IMR-90 (cell line): Measurements from ENCODE around the gene FBN1. TPM values are rescaled to one million over a fixed set of nuclear protein-coding genes. Genes with fewer than 3 reads are reported as not detected.

Experiments
- ATAC-seq: fragments of 200-7000 bp; cut with Tn5 transposase; 2 replicates; pipeline ENCODE4 v1.9.1; 2020; ENCODE audit warnings: low read depth, mild to moderate bottlenecking, moderate library complexity
- BruUV-seq: library from RNA; stranded (reverse); fragments of 400-500 nt; replicated peaks from 2 replicates; lab custom pipeline; 2021; lab: Mats Ljungman, UMichigan
- CTCF ChIA-PET: fragments of 300-600 bp; formaldehyde crosslinking; extraction: SDS; loops from one replicate; lab custom pipeline; 2021; ENCODE audit warnings: antibody characterized with exemption; lab: Yijun Ruan, JAX
- POLR2A ChIA-PET: fragments of 300-600 bp; sonication (Branson Sonifier 250); formaldehyde crosslinking; loops from one replicate; lab custom pipeline; 2022; ENCODE audit warnings: antibody characterized with exemption; ENCODE audit not compliant: unreplicated experiment; lab: Charles Lee
- DNase-seq: peaks from one replicate; pipeline ENCODE4 v3.0.0; 2013
- H2AFZ ChIP-seq: replicated peaks from 2 replicates; pipeline ENCODE3; 2013; ENCODE audit warnings: low read length, mild to moderate bottlenecking; ENCODE audit not compliant: poor library complexity
- H2AK5ac ChIP-seq: 2 replicates; pipeline ENCODE4 v1.6.1; 2013; ENCODE audit warnings: low read depth, low read length, inconsistent platforms
- H2AK9ac ChIP-seq: replicated peaks from 2 replicates; pipeline ENCODE3; 2013; ENCODE audit warnings: mild to moderate bottlenecking, low read depth, low read length, moderate library complexity; ENCODE audit not compliant: poor library complexity
- H2BK120ac ChIP-seq: 2 replicates; pipeline ENCODE4 v1.6.1; 2013; ENCODE audit warnings: low read depth, low read length, inconsistent platforms
- H2BK15ac ChIP-seq: 3 replicates; pipeline ENCODE4 v1.6.1; 2013; ENCODE audit warnings: low read depth, low read length, inconsistent platforms
- H2BK20ac ChIP-seq: 2 replicates; pipeline ENCODE4 v1.6.1; 2013; ENCODE audit warnings: low read depth, mild to moderate bottlenecking, inconsistent platforms, low read length, moderate library complexity
- H2BK5ac ChIP-seq: 2 replicates; pipeline ENCODE4 v1.6.1; 2013; ENCODE audit warnings: mild to moderate bottlenecking, low read depth, low read length, inconsistent platforms; ENCODE audit not compliant: poor library complexity, severe bottlenecking
- H3K14ac ChIP-seq: replicated peaks from 2 replicates; pipeline ENCODE4 v1.6.1; 2013; ENCODE audit warnings: low read depth, low read length, inconsistent platforms
- H3K18ac ChIP-seq: 2 replicates; pipeline ENCODE4 v1.6.1; 2013; ENCODE audit warnings: low read depth, low read length, control low read depth
- H3K23ac ChIP-seq: 2 replicates; pipeline ENCODE4 v1.6.1; 2013; ENCODE audit warnings: low read depth, low read length, inconsistent platforms
- H3K27ac ChIP-seq: 2 replicates; pipeline ENCODE4 v1.5.1; 2013; ENCODE audit warnings: mild to moderate bottlenecking, control low read depth, low read length; ENCODE audit not compliant: insufficient read depth
- H3K27me3 ChIP-seq: 2 replicates; pipeline ENCODE4 v1.6.1; 2013; ENCODE audit warnings: low read length; ENCODE audit not compliant: control insufficient read depth, insufficient read depth
- H3K36me3 ChIP-seq: 2 replicates; pipeline ENCODE4 v1.6.1; 2013; ENCODE audit warnings: low read length, mixed read lengths; ENCODE audit not compliant: control insufficient read depth, insufficient read depth
- H3K4ac ChIP-seq: 2 replicates; pipeline ENCODE4 v1.6.1; 2013; ENCODE audit warnings: low read depth, low read length, inconsistent platforms
- H3K4me1 ChIP-seq: 2 replicates; pipeline ENCODE4 v1.6.1; 2013; ENCODE audit warnings: low read length, mixed read lengths; ENCODE audit not compliant: control insufficient read depth, insufficient read depth
- H3K4me2 ChIP-seq: 2 replicates; pipeline ENCODE4 v1.6.1; 2013; ENCODE audit warnings: low read depth, mild to moderate bottlenecking, control low read depth, low read length, moderate library complexity
- H3K4me3 ChIP-seq: 2 replicates; pipeline ENCODE4 v1.5.1; 2013; ENCODE audit warnings: low read depth, mild to moderate bottlenecking, control low read depth, low read length, moderate library complexity; ENCODE audit not compliant: insufficient read depth
- H3K56ac ChIP-seq: 2 replicates; pipeline ENCODE4 v1.6.1; 2013; ENCODE audit warnings: low read length, inconsistent platforms; ENCODE audit not compliant: insufficient read depth; ENCODE audit errors: extremely low read depth
- H3K79me1 ChIP-seq, 2 experiments: 2 replicates each; pipeline ENCODE4 v1.6.1; 2013; ENCODE audit warnings: low read length in 2 of 2, inconsistent platforms in 1 of 2, low read depth in 1 of 2
- H3K9ac ChIP-seq: 2 replicates; pipeline ENCODE4 v1.6.1; 2013; ENCODE audit warnings: low read depth, low read length, control low read depth
- H3K9me1 ChIP-seq: 2 replicates; pipeline ENCODE4 v1.6.1; 2013; ENCODE audit warnings: low read length, inconsistent platforms; ENCODE audit not compliant: insufficient read depth
- H3K9me3 ChIP-seq: 2 replicates; pipeline ENCODE4 v1.6.1; 2013; ENCODE audit warnings: low read length; ENCODE audit not compliant: control insufficient read depth, insufficient read depth
- H4K20me1 ChIP-seq: 2 replicates; pipeline ENCODE4 v1.6.1; 2013; ENCODE audit warnings: low read length, inconsistent platforms; ENCODE audit not compliant: insufficient read depth
- H4K5ac ChIP-seq: 2 replicates; pipeline ENCODE4 v1.6.1; 2013; ENCODE audit warnings: mild to moderate bottlenecking, low read depth, low read length, control low read depth
- H4K8ac ChIP-seq, 2 experiments: 2 replicates each; pipeline ENCODE4 v1.6.1; 2013; ENCODE audit warnings: low read depth in 2 of 2, low read length in 2 of 2, control low read depth in 1 of 2, inconsistent platforms in 1 of 2
- H4K91ac ChIP-seq: 2 replicates; pipeline ENCODE4 v1.6.1; 2013; ENCODE audit warnings: low read depth, low read length, inconsistent platforms; ENCODE audit not compliant: insufficient read depth
- CEBPB ChIP-seq: IDR thresholded peaks from 2 replicates; pipeline ENCODE4 v1.6.1; 2012; ENCODE audit warnings: low read depth, low read length, improper control_type of control experiment
- CHD1 ChIP-seq: IDR thresholded peaks from 2 replicates; pipeline ENCODE4 v1.6.1; 2012; ENCODE audit warnings: low read depth, low read length, improper control_type of control experiment
- CTCF ChIP-seq: conservative IDR thresholded peaks from 2 replicates; pipeline ENCODE4 v1.5.1; 2012; ENCODE audit warnings: mild to moderate bottlenecking, low read depth, low read length, improper control_type of control experiment
- ELK1 ChIP-seq: fragments of 150-350 bp; IDR thresholded peaks from 2 replicates; pipeline ENCODE4 v1.6.1; 2016; ENCODE audit warnings: low read depth, mild to moderate bottlenecking, low read length, moderate library complexity, borderline replicate concordance
- FOS ChIP-seq: fragments of 150-350 bp; IDR thresholded peaks from 2 replicates; pipeline ENCODE4 v1.6.1; 2016; ENCODE audit warnings: low read depth, low read length
- MAZ ChIP-seq: IDR thresholded peaks from 2 replicates; pipeline ENCODE4 v1.6.1; 2012; ENCODE audit warnings: low read depth, mild to moderate bottlenecking, low read length, improper control_type of control experiment, moderate library complexity, borderline replicate concordance
- MXI1 ChIP-seq: IDR thresholded peaks from 2 replicates; pipeline ENCODE4 v1.6.1; 2012; ENCODE audit warnings: low read depth, mild to moderate bottlenecking, low read length, moderate library complexity, borderline replicate concordance
- NFE2L2 ChIP-seq: fragments of 150-350 bp; IDR thresholded peaks from 2 replicates; pipeline ENCODE4 v1.6.1; 2016; ENCODE audit warnings: low read depth, mild to moderate bottlenecking, low read length
- POLR2A ChIP-seq: IDR thresholded peaks from 2 replicates; pipeline ENCODE4 v1.6.1; 2012; ENCODE audit warnings: mild to moderate bottlenecking, low read depth, low read length
- RCOR1 ChIP-seq: IDR thresholded peaks from 2 replicates; pipeline ENCODE4 v1.6.1; 2012; ENCODE audit warnings: mild to moderate bottlenecking, low read length, improper control_type of control experiment; ENCODE audit not compliant: insufficient replicate concordance
- RFX5 ChIP-seq: IDR thresholded peaks from 2 replicates; pipeline ENCODE4 v1.8.0; 2012; ENCODE audit warnings: low read depth, mild to moderate bottlenecking, low read length, moderate library complexity
- SMC3 ChIP-seq: fragments of 150-350 bp; IDR thresholded peaks from 2 replicates; pipeline ENCODE4 v1.6.1; 2016; ENCODE audit warnings: low read depth, mild to moderate bottlenecking, antibody characterized with exemption, low read length, moderate library complexity
- USF2 ChIP-seq: fragments of 150-350 bp; IDR thresholded peaks from 2 replicates; pipeline ENCODE4 v1.6.1; 2017; ENCODE audit warnings: mild to moderate bottlenecking, antibody characterized with exemption, low read length, low read depth
- WGBS, 2 experiments: methylation state at CpG; one replicate each; pipeline versions ENCODE4 v1.1.5 to v1.1.7; 2013; ENCODE audit warnings: missing lambda C conversion rate in 2 of 2; ENCODE audit not compliant: insufficient read length in 1 of 2; ENCODE audit errors: extremely low coverage in 2 of 2; 5-methylcytosine and 5-hydroxymethylcytosine counted together
- dilution Hi-C: fragments of 300-500 bp; cut with HindIII; formaldehyde crosslinking; loops from one replicate; pipeline ENCODE4 v1.14.3; 2018; ENCODE audit warnings: low sequenced_read_pairs; ENCODE audit not compliant: unreplicated experiment
- in situ Hi-C: fragments of 300-500 bp; cut with MboI; formaldehyde crosslinking; loops from 3 replicates; pipeline ENCODE4 v1.14.3; 2019; ENCODE audit warnings: low sequenced_read_pairs, inconsistent platforms, mixed read lengths
- intact Hi-C: fragments of 100-400 bp; cut with micrococcal nuclease; formaldehyde crosslinking; loops from 2 replicates; pipeline ENCODE4 v1.10.0; 2022
- polyA plus RNA-seq, 3 experiments: library from polyadenylated mRNA; depleted of rRNA; stranded (reverse); fragments of >200 nt; gene quantifications; 2 replicates each; pipeline ENCODE4 v1.2.3, GENCODE V29; 2012; ENCODE audit warnings: low replicate concordance in 1 of 3
- total RNA-seq: library from RNA; depleted of rRNA; stranded (reverse); fragments of >200 nt; gene quantifications from 2 replicates; pipeline ENCODE4 v1.2.3, GENCODE V29; 2012

Gene FBN1
- total and polyA plus RNA-seq, 2 of the 4 experiments (the other 2 are of a cell fraction) = 134 to 283 TPM

- peak overlapping the region; percentile 64; the same call in 1 of the 2 replicates for H2AK5ac ChIP-seq
- intact Hi-C loops (loop anchor here (10.0 kb wide), 2 partner anchors 222 to 1498 kb away; no protein-coding TSS in a partner anchor), in situ Hi-C loops (no loop called here), dilution Hi-C loops (no loop called here)
- peak overlapping the region; percentile 81 for H3K9ac ChIP-seq
- ChIA-PET POLR2A (no interaction called here), CTCF (no interaction called here)
- no peak for ATAC-seq
- TF ChIP-seq CHD1 = no peak
- no peak for TF ChIP-seq USF2
- no peak for TF ChIP-seq POLR2A
- TF ChIP-seq MXI1 = no peak
- TF ChIP-seq CEBPB = no peak
- TF ChIP-seq MAZ = no peak
- TF ChIP-seq NFE2L2 = no peak
- TF ChIP-seq CTCF = no peak
- no peak for TF ChIP-seq ELK1
- no peak for TF ChIP-seq RCOR1
- TF ChIP-seq FOS = no peak
- no peak for TF ChIP-seq SMC3
- TF ChIP-seq RFX5 = no peak
- peaks cover 6% of the 10 kb centered on the region for H3K4me1 ChIP-seq
- H3K4me2 ChIP-seq = peak overlapping the region; percentile 79
- peak overlapping the region; percentile 47; the same call in 1 of the 3 replicates for H2BK15ac ChIP-seq
- no peaks in the 10 kb centered on the region for H3K9me1 ChIP-seq
- H2BK5ac ChIP-seq = peak overlapping the region; percentile 81
- H3K18ac ChIP-seq = peak overlapping the region; percentile 67
- peak overlapping the region; percentile 39 for H2BK20ac ChIP-seq
- peak overlapping the region; percentile 95 for H2AFZ ChIP-seq
- H4K8ac ChIP-seq = peak overlapping the region; percentile 85 to 89
- H4K91ac ChIP-seq = peak overlapping the region; percentile 86
- peak overlapping the region; percentile 89 for H3K27ac ChIP-seq
- BruUV-seq = no TSS peak
- WGBS, 2 experiments = 20% methylated on average over 3 of the region's 11 CpGs; no CpG with 5 or more reads in 1 of the 2 experiments
- H3K4me3 ChIP-seq = peak overlapping the region; percentile 90
- H3K4ac ChIP-seq = peak overlapping the region; percentile 79
- peak overlapping the region; percentile 67 for H4K5ac ChIP-seq
- H2AK9ac ChIP-seq = peak overlapping the region; percentile 94
- H3K27me3 ChIP-seq = no peaks in the 10 kb centered on the region
- peak overlapping the region; percentile 87 for H2BK120ac ChIP-seq
- peaks cover 21% of the 10 kb centered on the region for H4K20me1 ChIP-seq
- H3K56ac ChIP-seq = peak overlapping the region; percentile 88; the same call in 1 of the 2 replicates
- H3K79me1 ChIP-seq = peaks cover 9 to 25% of the 10 kb centered on the region in 2 experiments; a peak in 3 of 4 replicates
- DNase-seq = no peak
- H3K9me3 ChIP-seq = no peaks in the 10 kb centered on the region
- peak overlapping the region; percentile 70 for H3K23ac ChIP-seq
- H3K14ac ChIP-seq = peak overlapping the region; percentile 97
- H3K36me3 ChIP-seq = peaks cover under 1% of the 10 kb centered on the region; the same call in 1 of the 2 replicates
These were observed 822 bp upstream of the FBN1 start for GRCh38 chr15:48646331-48646730.
